ENCODE results near the gene SPHKAP. TPM values are rescaled to one million over a fixed set of nuclear protein-coding genes. Genes with fewer than 3 reads are reported as not detected.

Gene SPHKAP
- total and polyA plus RNA-seq, 2 of the 4 experiments (the other 2 are of a cell fraction), result not detected

DNA sequence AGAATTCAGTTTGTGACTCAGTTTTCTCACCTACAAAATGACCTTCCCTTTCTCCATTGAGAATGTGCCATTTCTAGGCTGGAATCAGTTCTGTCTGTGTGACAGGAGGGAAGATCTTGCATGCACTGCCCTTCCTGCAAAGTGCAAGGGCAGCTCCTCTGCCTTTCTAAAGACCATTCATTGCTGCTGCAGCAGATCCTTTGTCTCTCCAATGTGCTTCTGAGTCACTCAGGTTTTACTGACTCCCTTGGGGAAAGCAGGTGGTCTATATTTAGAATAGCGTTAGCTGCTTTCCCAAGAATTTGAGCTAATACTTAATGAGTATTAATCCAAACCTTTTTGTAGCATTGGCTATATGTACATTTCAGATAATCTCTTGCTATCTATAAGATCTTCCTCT lies 247.6 kb downstream of the SPHKAP start:
- DNase-seq (no peak), ATAC-seq (ENCODE audit: low read depth) (no peak)
- dilution Hi-C loops (cut with HindIII; ENCODE audit: low sequenced_read_pairs, unreplicated experiment), result no loop called here
- Histone ChIP-seq H4K5ac (ENCODE audit: low read depth, low read length) (no peak overlapping the region), H2BK15ac (ENCODE audit: low read depth, low read length) (no peak overlapping the region), H2BK20ac (ENCODE audit: low read depth, low read length) (no peak overlapping the region), H4K91ac (ENCODE audit: insufficient read depth, low read depth, low read length) (no peak overlapping the region), H3K56ac (ENCODE audit: extremely low read depth, insufficient read depth, low read length) (no peak overlapping the region), H2AK9ac (replicated peaks; ENCODE audit: low read depth, low read length, poor library complexity) (no peak overlapping the region), H2AK5ac (ENCODE audit: low read depth, low read length) (no peak overlapping the region), H3K9ac (ENCODE audit: low read depth, low read length) (no peak overlapping the region), H2BK120ac (ENCODE audit: low read depth, low read length) (no peak overlapping the region), H2AFZ (replicated peaks; ENCODE audit: low read length, poor library complexity) (no peak overlapping the region), H3K4me3 (ENCODE audit: insufficient read depth, low read depth, low read length) (no peak overlapping the region), H3K79me1 (ENCODE audit: low read depth in 1 of 2, low read length in 2 of 2) (no peaks in the 10 kb centered on the region), H3K36me3 (ENCODE audit: control insufficient read depth, insufficient read depth, low read length) (no peaks in the 10 kb centered on the region), H3K4ac (ENCODE audit: low read depth, low read length) (no peak overlapping the region), H3K4me1 (ENCODE audit: control insufficient read depth, insufficient read depth, low read length) (no peaks in the 10 kb centered on the region), H3K23ac (ENCODE audit: low read depth, low read length) (no peak overlapping the region), H3K27me3 (ENCODE audit: control insufficient read depth, insufficient read depth, low read length) (no peaks in the 10 kb centered on the region), H3K4me2 (ENCODE audit: low read depth, low read length) (no peak overlapping the region), H3K14ac (replicated peaks; ENCODE audit: low read depth, low read length) (no peak overlapping the region), H4K8ac (ENCODE audit: low read depth in 2 of 2, low read length in 2 of 2) (no peak overlapping the region), H3K18ac (ENCODE audit: low read depth, low read length) (no peak overlapping the region), H4K20me1 (ENCODE audit: insufficient read depth, low read length) (no peaks in the 10 kb centered on the region), H2BK5ac (ENCODE audit: low read depth, low read length, poor library complexity, severe bottlenecking) (no peak overlapping the region), H3K9me1 (ENCODE audit: insufficient read depth, low read length) (no peaks in the 10 kb centered on the region), H3K9me3 (ENCODE audit: control insufficient read depth, insufficient read depth, low read length) (peaks cover 2% of the 10 kb centered on the region; the same call in 1 of the 2 replicates), H3K27ac (ENCODE audit: insufficient read depth, low read length) (no peak overlapping the region)
- intact Hi-C loops (cut with micrococcal nuclease), result no loop called here
- ChIA-PET CTCF (no interaction called here), POLR2A (ENCODE audit: unreplicated experiment) (no interaction called here)
- in situ Hi-C loops (cut with MboI; ENCODE audit: low sequenced_read_pairs), result no loop called here
- no peak for TF ChIP-seq FOS (IDR thresholded peaks at IDR 0.05; ENCODE audit: low read depth, low read length)
- WGBS, 2 experiments (ENCODE audit: extremely low coverage in 2 of 2, insufficient read length in 1 of 2), result no CpG with 5 or more reads among the region's 1 CpG
- BruUV-seq (replicated peaks), result no TSS peak

Measured in IMR-90 (cell line).